ENCODE data around the gene ABCA5.
"Not testable (repeated sequence)": the region's sequence is repeated elsewhere in the genome, so short reads cannot be mapped to it uniquely, and the experiment has no call there.

ABCA5 gene

DNA sequence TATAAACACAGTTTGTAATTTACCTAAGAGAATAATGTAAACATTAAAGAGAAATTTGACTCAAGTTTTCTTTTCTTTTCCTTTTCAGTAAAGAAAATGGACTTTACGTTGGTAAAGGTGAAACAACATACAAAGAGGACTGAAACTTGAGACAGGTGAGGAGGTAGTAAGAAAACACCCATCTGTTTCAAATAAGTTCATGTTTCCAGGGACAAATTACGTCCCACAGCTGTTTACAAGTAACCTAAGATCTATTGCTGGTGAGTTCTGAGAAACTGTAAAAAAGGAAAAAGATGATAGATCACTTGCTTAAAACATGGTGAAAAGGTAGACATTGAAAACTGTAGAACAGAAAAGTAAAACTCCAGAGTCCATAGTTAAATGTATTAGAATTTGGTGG, 4.8 kb upstream of the ABCA5 start:
- no peak for DNase-seq (ENCODE audit: low read depth in 3 of 3)

DNA sequence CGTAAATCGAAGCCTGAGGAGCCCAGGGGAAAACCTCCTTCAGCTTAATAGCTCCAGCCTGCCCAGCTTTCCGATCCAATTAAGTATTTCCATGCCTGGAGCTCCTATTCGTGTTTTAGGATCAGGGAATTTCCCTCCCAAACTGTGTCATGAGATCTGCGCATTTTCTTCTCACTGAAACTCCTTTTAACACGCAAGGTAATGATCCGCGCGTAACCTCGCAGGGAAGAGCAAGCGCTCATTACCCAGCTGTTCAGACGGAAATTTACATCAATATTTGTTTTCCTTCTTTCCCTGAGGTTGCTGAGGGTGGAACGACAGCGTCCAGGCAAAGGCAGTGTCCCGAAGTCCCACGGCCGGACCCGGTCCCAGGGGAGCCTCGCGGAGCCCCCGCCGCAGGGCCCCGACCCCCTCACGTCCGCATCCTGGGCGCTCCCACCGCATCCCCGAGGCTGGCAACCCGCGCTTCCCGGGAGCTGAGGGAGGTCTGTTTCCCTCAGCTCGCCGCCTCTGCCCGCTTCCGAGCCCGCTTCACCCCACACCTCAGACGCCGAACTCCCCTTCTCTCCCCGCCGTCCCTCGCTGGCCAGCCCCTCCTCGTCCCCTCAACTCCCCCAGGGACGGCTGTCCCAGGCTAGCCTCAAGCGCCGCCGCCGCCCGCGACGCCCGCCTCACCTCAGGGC, 415 bp downstream of the ABCA5 start:
- no peak for DNase-seq (ENCODE audit: low read depth in 3 of 3)

DNA sequence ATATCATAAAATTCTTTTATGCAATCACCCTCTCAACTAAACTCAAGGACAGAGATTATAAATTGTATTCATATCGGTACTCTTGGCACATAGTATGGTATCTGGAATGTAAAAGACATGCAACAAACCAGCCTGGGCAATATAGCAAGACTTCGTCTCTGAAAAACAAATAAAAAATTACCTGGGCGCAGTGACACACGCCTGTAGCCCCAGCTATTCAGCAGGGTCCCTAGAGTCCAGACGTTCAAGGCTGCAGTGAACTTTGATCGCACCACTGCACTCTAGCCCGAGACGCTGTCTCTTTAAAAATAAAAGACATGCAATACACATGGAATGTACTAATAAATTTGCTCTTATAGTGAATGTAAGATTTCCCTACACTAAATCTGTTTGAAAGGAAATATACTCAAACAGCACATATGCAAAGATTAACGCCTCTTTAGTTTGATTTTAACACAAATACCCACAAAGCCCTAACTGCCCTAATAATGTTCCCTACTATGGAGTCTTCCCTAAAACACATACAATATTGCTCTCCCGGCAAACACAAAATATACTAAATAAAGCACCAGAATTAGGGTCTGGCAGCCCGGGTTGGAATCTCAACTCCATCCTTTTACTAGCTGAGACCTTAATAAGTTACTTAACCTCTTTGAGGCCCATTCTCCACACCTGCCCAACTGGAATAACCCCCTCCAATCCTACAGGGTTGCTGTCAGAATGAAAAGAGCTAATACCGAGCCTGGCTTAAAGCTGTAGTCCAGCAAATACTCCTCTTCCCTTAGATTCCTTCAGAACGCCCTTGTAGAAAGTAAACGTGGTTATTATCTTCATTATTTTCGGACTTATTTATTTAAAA, 1.2 kb downstream of the ABCA5 start:
- no peak for DNase-seq (ENCODE audit: low read depth in 3 of 3)

DNA sequence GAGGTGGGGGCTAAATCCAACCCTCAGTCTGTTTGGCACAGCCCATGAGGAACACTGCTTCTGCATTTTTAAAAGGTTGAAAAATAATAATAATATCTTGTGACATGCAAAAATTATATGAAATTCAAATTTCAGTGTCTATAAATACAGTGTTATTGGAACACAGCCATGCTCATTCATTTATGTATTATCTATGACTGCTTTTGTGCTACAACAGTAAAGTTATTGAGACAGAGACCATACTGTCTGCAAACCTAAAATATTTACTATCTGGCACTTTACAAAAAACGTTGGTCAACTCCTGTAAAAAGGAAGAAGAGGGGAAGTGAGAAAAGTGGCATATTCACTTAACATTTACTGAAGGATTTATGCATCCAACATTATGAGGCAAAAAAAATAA, 3.1 kb downstream of the ABCA5 start:
- no peak for DNase-seq (ENCODE audit: low read depth in 3 of 3)

DNA sequence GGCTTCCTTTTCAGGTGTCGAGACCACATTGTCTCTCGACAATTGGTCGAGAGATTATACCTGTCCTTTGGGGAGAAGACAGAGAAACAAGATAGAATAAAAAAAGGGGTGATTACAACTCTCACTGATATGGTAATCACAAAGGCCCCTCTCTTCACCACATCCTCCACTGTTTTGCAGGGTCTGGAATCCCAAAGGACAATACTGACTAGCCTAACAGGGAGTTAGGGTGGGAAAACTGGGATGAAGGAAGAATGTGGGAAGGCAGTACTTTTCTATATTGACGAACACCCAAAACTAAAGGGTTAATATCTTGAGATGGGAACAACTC, 6.1 kb downstream of the ABCA5 start:
- DNase-seq (ENCODE audit: low read depth in 3 of 3): no peak

DNA sequence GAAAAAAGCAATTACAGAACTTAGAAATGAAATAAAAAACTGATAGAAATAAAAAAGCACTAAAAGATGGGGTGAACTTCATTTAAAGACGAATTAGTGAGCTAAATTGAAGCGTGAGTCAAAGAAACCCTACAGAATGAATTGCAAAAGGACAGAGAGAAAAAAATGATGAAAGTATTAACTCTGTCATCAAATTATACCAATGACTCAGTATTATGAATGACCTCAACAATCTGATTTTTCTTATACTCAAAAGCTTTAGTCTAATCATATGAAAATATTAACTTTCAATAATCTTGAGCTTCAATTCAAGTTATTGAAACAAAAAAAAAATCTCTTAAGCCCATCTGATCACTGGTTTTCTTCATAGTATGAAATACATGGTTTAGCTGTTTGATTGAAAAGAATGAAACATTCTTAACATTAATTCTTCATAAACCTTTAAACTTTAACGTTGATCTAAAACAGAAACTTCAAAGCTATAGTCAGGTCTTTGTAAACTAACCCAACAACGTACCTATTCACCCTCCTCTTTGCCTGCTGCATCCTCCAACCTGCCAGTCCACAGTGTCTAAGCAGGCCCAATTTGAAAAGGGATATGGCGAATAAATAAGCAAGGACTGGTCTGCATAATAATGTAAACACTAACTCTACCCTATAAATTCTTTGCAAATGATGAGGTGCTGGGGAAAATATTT, 6.6 kb downstream of the ABCA5 start:
- no peak for DNase-seq (ENCODE audit: low read depth in 3 of 3)

DNA sequence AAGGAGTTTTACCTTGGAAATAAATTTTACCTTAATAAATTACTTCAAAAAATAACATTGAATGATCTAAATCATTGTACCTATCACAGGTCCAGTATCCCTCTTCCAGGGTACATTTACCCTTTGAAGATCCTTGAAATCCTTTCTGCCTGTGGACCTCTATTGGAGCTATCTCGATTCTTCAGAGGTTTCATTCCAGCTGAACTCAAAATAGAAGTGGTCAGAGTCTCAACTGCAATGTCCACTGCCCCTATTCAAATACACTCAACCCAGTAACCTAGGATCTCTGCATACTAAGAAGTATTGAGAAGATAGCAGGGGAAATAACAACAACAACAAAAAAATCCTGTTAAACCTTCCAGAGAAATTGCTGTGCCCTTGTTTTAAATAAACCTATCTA, 9.3 kb downstream of the ABCA5 start:
- DNase-seq (ENCODE audit: low read depth in 3 of 3): no peak

DNA sequence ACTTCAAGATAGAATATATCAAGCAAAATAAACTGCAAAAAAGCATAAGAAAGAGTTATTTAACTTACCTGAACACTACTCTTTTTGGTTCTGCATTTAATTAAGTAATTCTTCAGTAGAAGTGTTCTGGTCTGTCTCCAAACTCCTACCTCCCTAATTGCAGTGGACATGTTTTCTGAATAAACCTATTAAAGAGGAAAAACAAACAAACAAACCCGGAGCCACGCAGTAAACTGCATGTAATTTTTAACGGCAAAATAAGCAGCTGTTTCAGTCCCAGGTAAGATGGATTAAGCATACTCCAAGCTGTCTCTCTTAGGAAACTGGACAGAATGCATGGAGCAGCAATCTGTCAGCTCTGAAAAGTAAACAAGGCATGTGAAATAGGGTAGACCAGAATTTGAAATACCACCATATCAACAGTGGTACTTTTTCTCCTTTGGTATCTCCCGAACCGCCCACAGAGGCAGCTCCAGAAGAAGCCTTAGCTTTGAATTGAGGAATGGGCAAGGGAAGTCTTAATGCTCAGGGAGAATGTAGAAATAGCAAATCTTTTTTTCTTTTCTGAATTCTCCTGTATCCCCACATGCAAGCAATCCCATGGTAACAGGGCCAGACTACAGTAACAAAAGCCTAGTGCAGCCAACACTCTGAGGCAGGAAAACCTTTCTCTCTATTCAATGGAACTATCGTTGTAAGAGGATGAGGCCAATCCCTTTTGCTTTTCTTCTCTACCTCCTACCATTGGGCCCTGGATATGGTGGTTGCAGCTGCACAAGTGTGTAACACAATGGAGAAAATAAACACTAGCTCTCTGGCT, 12.5 kb downstream of the ABCA5 start:
- DNase-seq (ENCODE audit: low read depth in 3 of 3): no peak

DNA sequence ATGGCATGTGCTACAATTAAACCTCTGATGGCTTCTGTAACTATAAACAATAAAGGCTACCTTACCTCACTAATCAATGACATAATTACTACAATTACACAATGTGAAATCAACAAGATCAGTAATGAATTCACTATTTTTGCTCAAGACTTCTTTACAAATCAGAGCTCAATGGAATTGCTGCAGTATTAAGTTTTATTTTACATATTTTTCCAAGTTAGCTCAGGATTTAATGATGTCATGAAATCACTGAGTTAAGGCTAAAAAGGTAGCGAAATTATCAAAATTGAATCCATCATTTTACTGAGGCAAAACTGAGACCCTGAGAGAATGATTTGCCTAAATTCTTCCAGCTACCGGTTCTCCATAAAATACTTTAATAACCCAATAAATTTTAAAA, 21.8 kb downstream of the ABCA5 start:
- no peak for DNase-seq (ENCODE audit: low read depth in 3 of 3)

DNA sequence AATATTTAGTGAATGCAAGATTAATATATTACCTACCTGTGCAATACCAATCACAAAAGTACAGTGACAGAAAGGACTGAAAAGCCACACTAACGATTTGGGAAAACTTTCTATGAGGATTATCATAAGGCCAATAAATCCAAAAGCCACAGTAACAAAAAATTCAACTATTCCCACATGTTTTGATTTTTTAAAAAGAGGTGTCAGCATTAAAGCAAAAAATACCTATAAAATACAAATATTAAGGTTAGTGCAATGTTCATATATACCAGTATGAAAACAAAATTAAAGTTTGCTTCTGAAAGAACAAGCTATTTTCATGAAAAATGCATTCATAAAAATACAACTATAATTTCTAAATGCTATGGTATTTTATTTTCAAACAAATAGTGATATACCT, 24.3 kb downstream of the ABCA5 start:
- DNase-seq (ENCODE audit: low read depth in 3 of 3): no peak

DNA sequence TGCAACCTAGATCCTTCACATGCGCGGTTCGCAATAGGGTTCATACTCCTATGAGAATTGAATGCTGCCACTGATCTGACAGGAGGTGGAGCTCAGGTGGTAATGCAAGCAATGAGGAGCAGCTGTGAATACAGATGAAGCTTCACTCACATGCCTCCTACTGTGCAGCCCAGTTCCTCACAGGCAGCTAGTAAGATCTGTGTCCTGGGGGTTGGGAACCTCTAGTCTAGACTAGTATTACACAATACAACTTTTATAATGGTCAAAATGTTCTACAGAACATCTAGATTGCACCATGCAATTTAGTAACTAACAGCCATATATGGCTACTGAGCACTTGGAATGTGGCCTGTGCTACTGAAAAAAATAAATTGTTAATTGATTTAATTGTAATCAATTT, 26.7 kb downstream of the ABCA5 start:
- DNase-seq (ENCODE audit: low read depth in 3 of 3): no peak

DNA sequence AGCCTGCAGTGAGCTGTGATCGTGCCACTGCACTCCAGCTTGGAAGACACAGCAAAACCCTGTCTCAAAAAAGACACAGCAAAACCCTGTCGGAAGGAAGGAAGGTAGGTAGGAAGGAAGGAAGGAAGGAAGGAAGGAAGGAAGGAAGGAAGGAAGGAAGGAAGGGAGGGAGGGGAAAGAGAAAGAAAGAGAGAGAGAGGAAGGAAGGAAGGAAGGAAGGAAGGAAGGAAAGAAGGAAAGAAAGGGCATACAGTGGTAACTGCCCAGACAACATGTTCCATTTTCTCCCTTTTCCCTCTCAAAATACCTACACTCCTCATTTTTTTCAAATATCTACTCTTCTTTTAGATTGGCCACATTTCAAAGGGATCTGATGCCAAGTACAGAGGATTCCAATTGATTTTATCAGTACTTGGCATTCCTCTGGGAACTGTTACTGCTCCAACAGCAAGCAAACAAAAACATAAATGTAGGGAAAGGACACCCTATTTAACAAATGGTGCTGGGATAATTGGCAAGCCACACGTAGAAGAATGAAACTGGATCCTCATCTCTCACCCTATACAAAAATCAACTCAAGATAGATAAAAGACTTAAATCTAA, 28.7 kb downstream of the ABCA5 start:
- DNase-seq (ENCODE audit: low read depth in 3 of 3): not testable (repeated sequence)

DNA sequence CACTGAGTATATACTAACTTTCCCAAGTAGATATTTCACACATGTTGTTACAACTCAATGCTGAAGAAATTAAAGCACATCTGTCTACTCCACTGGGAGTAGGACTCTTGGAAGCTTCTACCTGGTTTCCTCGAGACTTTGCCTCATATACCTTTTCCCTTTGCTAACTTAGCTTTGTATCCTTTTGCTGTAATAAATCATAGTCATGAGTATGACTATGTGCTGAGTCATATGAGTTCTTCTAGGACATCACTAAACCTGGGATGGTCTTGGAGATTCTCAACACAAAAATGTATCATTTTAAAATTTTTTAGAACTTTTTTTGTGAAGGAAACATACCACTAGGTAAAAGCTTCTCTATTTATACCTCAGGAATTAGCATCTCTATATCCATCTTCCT, 39.8 kb downstream of the ABCA5 start:
- no peak for DNase-seq (ENCODE audit: low read depth in 3 of 3)

DNA sequence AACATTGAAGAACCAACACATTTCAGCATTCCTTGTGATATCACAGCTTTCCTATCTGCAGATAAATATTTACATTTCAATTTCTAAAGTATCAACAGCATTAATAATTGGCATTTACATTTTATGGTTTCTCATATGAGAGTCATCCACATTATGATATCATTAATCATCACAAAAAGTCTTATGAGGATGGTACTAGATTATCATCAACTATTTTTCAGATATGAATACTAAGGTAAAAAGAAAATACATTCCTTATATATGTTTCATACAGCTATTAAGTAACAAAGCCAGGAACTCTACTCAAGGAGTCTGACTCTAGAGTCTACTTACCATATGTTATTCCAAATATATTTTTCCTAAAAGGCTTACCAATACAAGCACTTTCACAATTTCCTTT, 40.7 kb downstream of the ABCA5 start:
- DNase-seq (ENCODE audit: low read depth in 3 of 3): no peak

DNA sequence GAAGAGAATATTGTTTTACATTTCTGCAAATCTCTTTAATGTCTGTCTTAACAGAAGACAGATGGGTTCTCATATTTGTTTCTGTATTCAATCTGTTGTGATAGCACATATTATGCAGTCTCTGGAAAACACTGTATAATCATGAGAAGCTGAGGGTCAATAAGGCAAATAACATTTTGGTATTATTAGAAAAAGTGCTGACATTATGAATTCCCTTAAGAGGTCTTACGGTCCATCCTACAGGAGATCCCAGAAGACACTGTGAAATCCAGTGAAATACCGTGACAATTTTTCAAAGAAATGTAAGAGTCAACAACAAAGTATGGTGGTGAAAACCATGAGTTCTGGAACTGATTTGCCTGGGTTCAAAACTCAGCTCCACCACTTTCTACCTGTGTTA, 42.3 kb downstream of the ABCA5 start:
- no peak for DNase-seq (ENCODE audit: low read depth in 3 of 3)

DNA sequence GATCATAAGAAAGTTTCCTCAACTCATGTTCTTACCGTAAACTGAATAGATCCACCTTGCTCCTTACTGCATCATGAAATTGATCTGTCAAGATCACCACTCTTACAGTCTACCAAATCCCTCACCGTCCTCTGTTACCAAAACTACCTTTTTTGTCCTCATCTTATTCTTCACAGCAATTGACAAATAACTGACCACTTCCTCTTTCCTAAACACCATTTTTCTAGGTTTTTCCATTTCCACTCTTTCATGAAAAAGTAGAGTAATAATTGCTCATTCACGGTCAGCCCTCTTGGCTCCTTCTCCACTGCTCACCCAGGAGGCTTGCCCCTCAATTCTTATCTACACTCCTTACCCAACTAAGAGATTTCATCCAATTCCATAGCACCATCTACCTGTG, 44.9 kb downstream of the ABCA5 start:
- DNase-seq (ENCODE audit: low read depth in 3 of 3): no peak

DNA sequence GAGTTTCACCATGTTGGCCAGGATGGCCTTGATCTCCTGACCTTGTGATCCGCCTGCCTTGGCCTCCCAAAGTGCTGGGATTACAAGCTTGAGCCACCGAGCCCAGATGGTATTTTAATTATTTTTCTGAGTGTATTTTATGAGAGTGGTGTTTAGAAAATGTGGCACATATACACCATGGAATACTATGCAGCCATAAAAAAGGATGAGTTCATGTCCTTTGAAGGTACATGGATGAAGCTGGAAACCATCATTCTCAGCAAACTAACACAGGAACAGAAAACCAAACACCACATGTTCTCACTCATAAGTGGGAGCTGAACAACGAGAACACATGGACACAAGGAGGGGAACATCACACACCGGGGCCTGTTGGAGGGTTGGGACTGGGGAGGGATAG, 50.7 kb downstream of the ABCA5 start:
- DNase-seq (ENCODE audit: low read depth in 3 of 3): not testable (repeated sequence)

DNA sequence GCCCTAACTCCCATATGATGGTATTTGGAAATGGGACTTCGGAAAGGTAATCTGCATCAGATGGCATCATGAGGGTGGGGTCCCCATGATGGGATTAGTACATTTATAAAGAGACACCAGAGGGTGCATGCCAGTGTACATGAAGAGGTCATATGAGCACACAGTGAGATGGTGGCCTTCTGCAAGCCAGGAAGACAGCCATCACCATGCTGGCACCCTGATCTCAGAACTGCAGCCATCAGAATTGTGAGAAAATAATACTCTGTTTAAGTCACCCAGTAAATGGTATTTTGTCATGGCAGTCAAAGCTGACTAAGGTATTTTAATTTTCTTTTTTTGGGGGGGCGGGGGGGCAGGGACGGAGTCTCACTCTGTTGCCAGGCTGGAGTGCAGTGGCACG, 51.2 kb downstream of the ABCA5 start:
- no peak for DNase-seq (ENCODE audit: low read depth in 3 of 3)

DNA sequence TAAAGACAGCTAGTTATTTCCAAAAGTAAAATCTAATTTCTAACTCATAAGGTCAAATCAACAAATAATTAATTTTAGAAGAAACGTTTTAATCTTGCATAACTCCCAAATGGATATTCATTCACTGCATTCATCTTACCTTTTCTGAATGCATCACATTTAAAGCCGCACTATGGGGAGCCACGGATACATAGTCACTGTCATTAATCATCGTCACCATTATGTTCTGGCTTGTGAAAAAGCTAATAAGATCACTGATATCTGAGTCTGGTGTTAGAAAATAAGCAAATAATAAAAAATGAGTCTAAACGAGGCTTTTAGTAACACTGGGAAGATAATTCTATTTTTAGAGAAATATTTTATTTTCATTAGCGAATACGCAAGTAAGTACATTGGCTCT, 55.9 kb downstream of the ABCA5 start:
- no peak for DNase-seq (ENCODE audit: low read depth in 3 of 3)

DNA sequence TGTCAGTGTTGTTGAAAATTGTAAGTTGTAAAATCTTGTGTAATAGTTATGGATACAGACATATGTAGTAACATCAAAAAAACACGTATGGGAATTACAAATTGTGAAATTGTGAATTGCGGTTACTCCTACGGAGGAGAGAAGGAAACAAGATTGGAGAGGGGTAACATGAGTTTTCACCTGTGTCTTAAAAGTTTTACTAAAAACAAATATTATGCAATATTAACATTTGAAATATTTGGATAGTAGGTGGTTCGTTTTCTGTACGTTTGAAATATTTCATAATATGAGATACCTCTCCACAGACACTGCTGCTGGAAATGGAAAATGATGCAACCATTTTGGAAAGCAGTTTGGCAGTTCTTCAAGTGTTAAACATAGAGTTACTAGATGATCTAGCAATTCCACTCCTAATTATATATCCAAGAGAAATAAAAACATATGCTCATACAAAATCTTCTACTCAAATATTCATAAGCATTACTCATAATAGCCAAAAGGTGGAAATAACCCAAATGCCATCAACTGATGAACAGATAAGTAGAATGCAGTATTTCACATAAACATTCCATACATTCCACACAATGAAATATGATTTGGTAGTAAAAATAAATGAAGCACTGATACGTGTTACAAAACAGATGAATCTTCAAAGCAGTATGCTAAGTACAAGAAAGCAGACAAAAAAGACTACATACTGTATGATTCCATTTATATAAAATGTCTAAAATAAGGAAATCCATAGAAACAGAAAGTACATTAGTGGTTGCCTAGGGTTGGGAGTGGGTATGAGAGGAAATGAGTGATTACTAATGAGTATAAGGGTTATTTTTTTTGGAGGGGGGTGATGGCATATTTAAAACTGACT, 57.6 kb downstream of the ABCA5 start:
- no peak for DNase-seq (ENCODE audit: low read depth in 3 of 3)

DNA sequence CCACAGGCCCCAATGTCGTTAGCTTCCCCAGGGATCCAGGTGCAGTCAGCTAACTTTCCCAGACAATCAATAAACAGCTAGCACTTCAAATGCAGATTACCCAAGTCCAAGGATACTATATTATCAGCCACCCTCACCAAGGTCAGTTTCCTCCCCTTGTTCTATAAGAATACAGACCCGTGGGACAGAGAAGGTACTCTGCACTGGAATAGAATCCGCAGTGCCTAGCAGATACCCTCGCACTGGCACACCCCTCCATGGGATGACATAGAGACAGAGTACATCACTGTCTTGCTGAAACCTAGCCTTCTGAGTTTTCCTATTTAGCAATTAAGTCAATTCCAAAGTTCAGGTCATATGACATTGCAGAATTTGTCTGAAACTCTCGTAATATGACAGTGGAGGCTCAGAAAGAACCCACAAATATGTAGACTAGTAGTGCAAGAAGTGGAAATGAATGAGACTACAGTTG, 58.4 kb downstream of the ABCA5 start:
- DNase-seq (ENCODE audit: low read depth in 3 of 3): no peak
